Subcutaneous abdominal adipose tissue (tissue), 5 donors: ENCODE results near the gene VRK3.

ENCODE experiments used
- H3K27ac ChIP-seq: one replicate; pipeline ENCODE4 v1.7.0; 2013; ENCODE audit warnings: low read depth, mild to moderate bottlenecking, inconsistent platforms, low read length, moderate library complexity
- H3K27me3 ChIP-seq, 5 donors: one replicate each; pipeline ENCODE4 v1.7.0; 2013; ENCODE audit warnings: low read length in 5 of 5, inconsistent platforms in 1 of 5; ENCODE audit not compliant: control insufficient read depth in 5 of 5, insufficient read depth in 4 of 5
- H3K36me3 ChIP-seq, 5 donors: one replicate each; pipeline ENCODE4 v1.7.0; 2013; ENCODE audit warnings: low read length in 5 of 5; ENCODE audit not compliant: control insufficient read depth in 5 of 5, insufficient read depth in 5 of 5
- H3K4me1 ChIP-seq, 5 donors: one replicate each; pipeline ENCODE4 v1.7.0; 2013; ENCODE audit warnings: low read length in 5 of 5, mild to moderate bottlenecking in 3 of 5, moderate library complexity in 1 of 5; ENCODE audit not compliant: control insufficient read depth in 5 of 5, insufficient read depth in 5 of 5
- H3K4me3 ChIP-seq, 5 donors: one replicate each; pipeline ENCODE4 v1.7.0; 2013; ENCODE audit warnings: low read length in 5 of 5, low read depth in 1 of 5
- H3K9ac ChIP-seq, 5 donors: one replicate each; pipeline ENCODE4 v1.7.0; 2013; ENCODE audit warnings: low read length in 5 of 5, mild to moderate bottlenecking in 4 of 5, moderate library complexity in 3 of 5
- H3K9me3 ChIP-seq, 5 donors: one replicate each; pipeline ENCODE4 v1.7.0; 2013; ENCODE audit warnings: low read length in 5 of 5; ENCODE audit not compliant: control insufficient read depth in 5 of 5
- donor health status: healthy.
- donor health status: healthy.
- donor health status: healthy.
- donor health status: healthy.
- donor health status: healthy.

VRK3 gene

DNA sequence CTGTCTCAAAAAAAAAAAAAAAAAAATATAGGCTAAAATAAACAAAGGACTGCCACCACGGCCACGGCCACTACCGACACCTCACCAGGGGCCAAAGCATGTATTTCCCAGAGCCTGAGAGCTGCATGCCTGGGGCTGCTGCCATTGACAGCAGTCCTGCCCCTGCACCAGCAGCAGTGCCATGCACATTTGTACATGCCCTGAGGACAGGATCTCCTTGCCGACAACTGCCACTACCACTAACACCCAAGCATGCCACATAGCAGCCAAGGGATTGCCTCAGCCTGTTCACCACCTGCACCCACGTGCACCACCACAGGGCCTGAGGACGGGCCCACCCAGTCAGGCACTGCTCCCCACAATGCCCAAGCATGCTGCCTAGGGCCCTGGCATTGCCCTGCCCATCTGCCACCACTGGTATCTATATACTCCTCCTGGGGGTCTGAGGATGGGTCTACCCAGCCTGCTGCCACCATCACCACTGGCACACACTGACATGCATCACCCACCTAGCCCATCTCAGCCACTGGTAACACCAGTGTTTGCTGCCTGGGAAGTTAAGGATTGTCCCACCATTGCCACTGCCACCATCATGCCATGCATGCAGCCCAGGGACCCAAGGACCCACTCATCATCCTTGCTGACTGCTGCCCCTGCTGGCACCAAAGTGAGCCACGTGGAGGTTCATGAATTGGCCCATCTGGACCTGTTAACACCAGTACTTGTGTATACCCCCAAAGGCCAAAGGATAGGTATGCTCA, 85.3 kb downstream of the VRK3 start:
- H3K4me3 ChIP-seq = no peak overlapping the region
- H3K4me1 ChIP-seq = peaks cover 0 to 9% (median 6%) of the 10 kb centered on the region in 5 donors
- peaks cover 0 to 3% (median 0%) of the 10 kb centered on the region in 5 donors for H3K27me3 ChIP-seq
- no peak overlapping the region for H3K27ac ChIP-seq
- no peak overlapping the region for H3K9ac ChIP-seq
- H3K9me3 ChIP-seq = no peaks in the 10 kb centered on the region
- no peaks in the 10 kb centered on the region for H3K36me3 ChIP-seq

DNA sequence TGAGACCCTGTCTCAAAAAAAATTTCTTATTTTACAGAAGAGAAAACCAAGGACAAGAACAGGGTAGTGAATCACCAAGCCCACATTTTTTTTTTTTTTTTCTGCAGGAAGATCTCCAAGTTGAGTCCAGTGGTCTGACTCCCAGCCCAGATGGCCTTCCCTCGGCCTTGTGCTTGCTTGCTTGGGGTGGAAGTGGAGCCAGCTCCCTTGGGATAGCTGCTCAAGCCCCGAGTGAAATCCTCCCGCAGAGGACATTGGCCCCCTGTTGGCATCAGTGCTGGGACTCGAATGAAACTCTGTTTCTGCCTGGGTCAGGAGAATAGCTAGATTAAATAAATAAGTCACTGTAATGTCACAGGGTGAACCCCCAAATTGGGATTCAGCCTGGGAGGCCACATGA, 86.5 kb downstream of the VRK3 start:
- no peaks in the 10 kb centered on the region for H3K36me3 ChIP-seq

DNA sequence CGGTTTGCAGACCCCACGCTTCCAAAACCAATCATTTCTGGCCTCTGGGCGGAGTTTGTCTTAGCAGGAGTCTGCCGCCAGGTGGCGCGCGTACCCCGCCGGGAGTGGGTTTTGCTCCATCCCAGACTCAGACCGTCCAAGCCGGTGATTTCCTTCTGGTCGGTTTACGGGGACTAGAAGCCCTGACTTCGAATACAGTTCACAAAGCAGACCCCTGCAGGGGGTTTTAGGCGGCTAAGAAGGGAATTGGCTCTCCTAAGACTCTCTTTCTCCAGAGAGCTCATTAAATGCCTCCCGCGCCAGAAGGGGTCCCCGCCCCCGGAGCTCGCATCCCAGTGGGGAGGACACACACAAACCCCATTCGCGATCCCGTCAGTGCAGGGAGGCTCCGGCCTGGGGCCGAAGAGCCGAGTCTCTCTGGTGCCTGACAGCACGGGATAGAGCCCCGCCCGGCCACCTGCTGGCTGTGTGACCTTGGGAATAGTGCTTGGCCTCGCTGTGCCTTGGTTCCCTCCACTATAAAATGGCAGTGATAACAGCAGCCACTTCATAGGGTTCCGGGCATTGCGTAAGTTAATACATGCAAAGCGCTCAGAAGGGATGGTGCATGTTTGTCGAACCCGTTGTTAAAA, 87.3 kb downstream of the VRK3 start:
- Histone ChIP-seq H3K9me3 (no peaks in the 10 kb centered on the region), H3K36me3 (peaks cover 0 to 2% (median 0%) of the 10 kb centered on the region in 5 donors), H3K9ac (peak overlapping the region in 2 of 5 donors; percentile 26 to 47), H3K27ac (no peak overlapping the region), H3K27me3 (peaks cover 0 to 3% (median 0%) of the 10 kb centered on the region in 5 donors), H3K4me1 (peaks cover 0 to 9% (median 6%) of the 10 kb centered on the region in 5 donors), H3K4me3 (peak overlapping the region in 3 of 5 donors; percentile 22 to 50 (median 38))

More for the DNA sequence above, 86.5 kb downstream of the VRK3 start:
- Histone ChIP-seq H3K9ac (no peak overlapping the region), H3K4me3 (no peak overlapping the region), H3K27me3 (peaks cover 0 to 3% (median 0%) of the 10 kb centered on the region in 5 donors), H3K27ac (no peak overlapping the region), H3K4me1 (peaks cover 0 to 9% (median 6%) of the 10 kb centered on the region in 5 donors), H3K9me3 (no peaks in the 10 kb centered on the region)

DNA sequence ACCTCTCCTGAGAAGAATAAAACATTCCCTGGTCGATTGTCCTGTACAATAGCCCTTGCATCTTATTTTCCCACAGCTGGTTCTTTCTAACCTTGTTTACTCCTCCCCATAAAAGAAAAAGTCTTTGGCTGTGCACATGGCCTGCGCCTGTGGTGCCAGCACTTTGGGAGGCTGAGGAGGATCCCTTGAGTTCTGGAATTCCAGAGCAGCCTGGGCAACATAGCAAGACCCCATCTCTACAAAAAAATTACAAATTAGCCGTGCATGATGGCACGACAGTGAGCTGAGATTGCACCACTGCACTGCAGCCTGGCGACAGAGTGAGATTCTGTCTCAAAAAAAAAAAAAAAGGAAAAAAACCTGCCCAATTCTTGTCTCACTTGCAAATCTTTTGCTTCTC, 88.6 kb downstream of the VRK3 start:
- Histone ChIP-seq H3K9ac (no peak overlapping the region), H3K36me3 (peaks cover 0 to 5% (median 0%) of the 10 kb centered on the region in 5 donors), H3K4me3 (no peak overlapping the region), H3K27me3 (peaks cover 0 to 3% (median 0%) of the 10 kb centered on the region in 5 donors), H3K9me3 (no peaks in the 10 kb centered on the region), H3K4me1 (peaks cover 0 to 9% (median 6%) of the 10 kb centered on the region in 5 donors), H3K27ac (no peak overlapping the region)

DNA sequence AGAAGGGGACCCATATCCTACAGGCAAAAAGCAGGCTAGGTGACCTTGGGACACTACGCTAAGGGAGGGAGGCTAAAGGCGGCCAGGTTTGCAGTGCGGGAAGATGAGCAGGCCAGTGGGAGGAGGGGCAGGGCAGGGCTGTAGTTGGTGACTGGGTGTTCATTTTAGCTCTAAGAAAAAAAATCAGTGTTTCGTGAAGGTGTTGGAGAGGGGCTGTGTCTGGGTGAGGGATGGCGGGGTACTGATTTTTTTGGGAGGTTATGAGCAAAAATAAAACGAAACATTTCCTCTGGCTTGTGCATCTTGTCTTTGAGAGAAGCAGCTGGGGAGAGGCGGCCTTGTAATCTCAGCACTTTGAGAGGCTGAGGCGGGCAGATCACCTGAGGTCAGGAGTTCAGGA, 91.5 kb downstream of the VRK3 start:
- Histone ChIP-seq H3K9me3 (no peaks in the 10 kb centered on the region), H3K27me3 (peaks cover 0 to 2% (median 0%) of the 10 kb centered on the region in 5 donors), H3K9ac (no peak overlapping the region), H3K4me3 (no peak overlapping the region), H3K4me1 (peaks cover 0 to 26% (median 18%) of the 10 kb centered on the region in 5 donors), H3K36me3 (peaks cover 0 to 5% (median 0%) of the 10 kb centered on the region in 5 donors), H3K27ac (no peak overlapping the region)

DNA sequence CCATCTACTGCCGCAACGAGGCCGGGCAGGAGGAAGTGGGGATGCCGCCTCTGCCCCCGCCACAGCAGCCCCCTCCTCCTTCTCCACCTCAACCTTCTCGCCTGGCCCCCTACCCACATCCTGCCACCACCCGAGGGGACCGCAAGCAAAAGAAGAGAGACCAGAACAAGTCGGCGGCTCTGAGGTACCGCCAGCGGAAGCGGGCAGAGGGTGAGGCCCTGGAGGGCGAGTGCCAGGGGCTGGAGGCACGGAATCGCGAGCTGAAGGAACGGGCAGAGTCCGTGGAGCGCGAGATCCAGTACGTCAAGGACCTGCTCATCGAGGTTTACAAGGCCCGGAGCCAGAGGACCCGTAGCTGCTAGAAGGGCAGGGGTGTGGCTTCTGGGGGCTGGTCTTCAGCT, 92.4 kb downstream of the VRK3 start:
- H3K27ac ChIP-seq = no peak overlapping the region
- no peaks in the 10 kb centered on the region for H3K9me3 ChIP-seq
- no peaks in the 10 kb centered on the region for H3K27me3 ChIP-seq
- H3K9ac ChIP-seq = no peak overlapping the region
- peaks cover 0 to 5% (median 0%) of the 10 kb centered on the region in 5 donors for H3K36me3 ChIP-seq
- H3K4me1 ChIP-seq = peaks cover 0 to 31% (median 23%) of the 10 kb centered on the region in 5 donors
- no peak overlapping the region for H3K4me3 ChIP-seq

DNA sequence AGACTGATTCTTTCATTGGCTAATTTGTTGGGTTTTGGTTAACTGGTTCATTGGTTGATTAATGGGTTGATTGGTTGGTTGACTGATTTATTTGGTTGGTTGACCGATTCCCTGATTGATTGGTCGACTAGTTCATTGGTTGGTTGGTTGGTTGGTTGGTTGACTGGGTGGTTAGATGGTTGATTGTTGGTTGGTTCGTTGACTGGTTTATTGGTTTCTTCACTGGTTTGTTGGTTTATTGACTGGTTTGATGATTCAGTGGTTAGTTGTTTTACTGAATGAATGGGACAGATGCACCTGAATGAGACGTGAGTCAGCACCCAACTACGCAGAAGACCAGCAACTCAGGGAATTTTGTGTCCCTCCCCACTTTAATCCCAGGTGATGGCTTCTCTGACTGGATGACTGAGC, 93.1 kb downstream of the VRK3 start:
- Histone ChIP-seq H3K27ac (no peak overlapping the region), H3K9me3 (no peaks in the 10 kb centered on the region), H3K9ac (no peak overlapping the region), H3K4me1 (peaks cover 2 to 33% (median 27%) of the 10 kb centered on the region in 5 donors), H3K36me3 (peaks cover 0 to 9% (median 7%) of the 10 kb centered on the region in 5 donors), H3K27me3 (no peaks in the 10 kb centered on the region), H3K4me3 (no peak overlapping the region)

DNA sequence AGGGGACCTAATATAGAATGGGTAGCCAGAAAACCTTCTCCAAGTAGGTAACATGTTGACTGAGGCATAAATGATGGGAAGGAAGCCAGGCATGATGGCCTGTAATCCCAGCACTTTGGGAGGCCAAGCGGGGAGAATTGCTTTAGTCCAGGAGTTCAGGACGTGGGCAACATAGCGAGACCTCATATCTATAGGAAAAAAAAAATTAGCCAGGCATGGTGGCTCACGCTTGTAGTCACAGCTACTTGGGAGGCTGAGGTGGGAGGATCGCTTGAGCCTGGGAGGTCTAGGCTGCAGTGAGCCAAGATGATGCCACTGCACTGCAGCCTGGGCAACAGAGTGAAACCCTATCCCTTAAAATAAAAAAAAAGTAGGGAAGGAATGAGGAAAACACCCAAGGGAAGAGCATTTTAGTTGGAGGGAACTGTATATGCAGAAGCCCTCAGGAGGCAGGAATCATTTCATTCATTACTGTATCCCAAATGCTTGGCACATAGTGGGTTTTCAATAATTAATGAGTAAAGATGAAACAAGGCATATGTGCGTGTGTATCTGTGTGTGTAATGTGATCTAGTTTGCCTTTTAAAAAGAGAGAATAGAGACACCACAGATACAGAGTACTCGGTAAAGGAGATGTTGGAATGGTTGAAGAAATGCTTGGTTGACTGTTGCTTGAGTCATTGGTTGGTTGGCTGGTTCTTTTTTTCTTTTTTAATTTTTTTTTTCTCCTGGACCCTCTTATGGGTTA, 93.7 kb downstream of the VRK3 start:
- no peak overlapping the region for H3K27ac ChIP-seq
- H3K27me3 ChIP-seq = no peaks in the 10 kb centered on the region
- H3K4me1 ChIP-seq = peaks cover 2 to 39% (median 31%) of the 10 kb centered on the region in 5 donors
- no peaks in the 10 kb centered on the region for H3K9me3 ChIP-seq
- H3K36me3 ChIP-seq = peaks cover 0 to 15% (median 11%) of the 10 kb centered on the region in 5 donors
- no peak overlapping the region for H3K9ac ChIP-seq
- no peak overlapping the region for H3K4me3 ChIP-seq

DNA sequence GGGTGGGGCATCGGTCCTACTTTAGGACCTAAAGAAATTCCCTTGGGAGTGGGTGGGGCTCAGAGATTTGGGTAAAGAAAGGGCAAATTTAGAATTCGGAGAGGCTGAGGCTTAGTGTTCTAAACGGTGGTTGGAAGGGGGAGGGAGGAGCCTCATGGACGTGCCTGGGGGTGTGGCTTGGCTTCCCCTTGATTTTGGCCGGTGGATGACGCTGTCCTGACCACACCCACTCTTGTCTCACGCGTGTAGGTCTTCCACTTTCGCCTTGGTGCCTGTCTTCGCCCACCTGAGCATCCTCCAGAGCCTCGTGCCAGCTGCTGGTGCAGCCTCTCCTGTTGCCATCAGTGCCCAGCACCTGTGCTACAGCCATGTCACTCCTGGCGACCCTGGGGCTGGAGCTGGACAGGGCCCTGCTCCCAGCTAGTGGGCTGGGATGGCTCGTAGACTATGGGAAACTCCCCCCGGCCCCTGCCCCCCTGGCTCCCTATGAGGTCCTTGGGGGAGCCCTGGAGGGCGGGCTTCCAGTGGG, 94.6 kb downstream of the VRK3 start:
- peak overlapping the region; percentile 96 for H3K27ac ChIP-seq
- H3K4me3 ChIP-seq = peak overlapping the region in 2 of 5 donors; percentile 34 to 94

More for the DNA sequence above, 94.6 kb downstream of the VRK3 start:
- Histone ChIP-seq H3K4me1 (peaks cover 2 to 41% (median 31%) of the 10 kb centered on the region in 5 donors), H3K36me3 (peaks cover 0 to 18% (median 13%) of the 10 kb centered on the region in 5 donors), H3K27me3 (no peaks in the 10 kb centered on the region), H3K9ac (no peak overlapping the region), H3K9me3 (no peaks in the 10 kb centered on the region)
